Type B pancreatic cell (in vitro differentiated cells): Measurements from ENCODE around the gene FOXN4. TPM values are rescaled to one million over a fixed set of nuclear protein-coding genes. Genes with fewer than 3 reads are reported as not detected.

Experiments used
- DNase-seq: peaks from one replicate; pipeline ENCODE4 v3.0.0; 2021; ENCODE audit warnings: mixed read lengths; ENCODE audit not compliant: unreplicated experiment; ENCODE audit errors: extremely low spot score
- H3K27ac Mint-ChIP-seq: 2 replicates; pipeline ENCODE4 v1.8.0; 2021; ENCODE audit warnings: mild to moderate bottlenecking, mixed read lengths
- H3K27me3 Mint-ChIP-seq: 2 replicates; pipeline ENCODE4 v1.8.0; 2021; ENCODE audit warnings: mixed read lengths
- H3K36me3 Mint-ChIP-seq: 2 replicates; pipeline ENCODE4 v1.8.0; 2021; ENCODE audit warnings: mixed read lengths
- H3K4me1 Mint-ChIP-seq: one replicate; pipeline ENCODE4 v1.8.0; 2021; ENCODE audit warnings: mixed read lengths; ENCODE audit not compliant: unreplicated experiment
- H3K4me3 Mint-ChIP-seq: 2 replicates; pipeline ENCODE4 v1.8.0; 2021; ENCODE audit warnings: mild to moderate bottlenecking, mixed read lengths
- H3K9me3 Mint-ChIP-seq: 2 replicates; pipeline ENCODE4 v1.8.0; 2021; ENCODE audit warnings: mixed read lengths
- total RNA-seq: library from RNA; stranded (reverse); gene quantifications from 2 replicates; pipeline ENCODE4 v1.2.1, GENCODE V29; 2021; ENCODE audit warnings: low replicate concordance
- TF ChIP-seq, protein P1 (sequence below): fragments of 200-600 bp; sonication (generic); conservative IDR thresholded peaks from 2 replicates; pipeline ENCODE4 v1.5.0; 2021; ENCODE audit warnings: antibody characterized with exemption, mild to moderate bottlenecking

The FOXN4 gene
- total RNA-seq, 1 donor from 2014 or later, result 2.6 TPM

DNA sequence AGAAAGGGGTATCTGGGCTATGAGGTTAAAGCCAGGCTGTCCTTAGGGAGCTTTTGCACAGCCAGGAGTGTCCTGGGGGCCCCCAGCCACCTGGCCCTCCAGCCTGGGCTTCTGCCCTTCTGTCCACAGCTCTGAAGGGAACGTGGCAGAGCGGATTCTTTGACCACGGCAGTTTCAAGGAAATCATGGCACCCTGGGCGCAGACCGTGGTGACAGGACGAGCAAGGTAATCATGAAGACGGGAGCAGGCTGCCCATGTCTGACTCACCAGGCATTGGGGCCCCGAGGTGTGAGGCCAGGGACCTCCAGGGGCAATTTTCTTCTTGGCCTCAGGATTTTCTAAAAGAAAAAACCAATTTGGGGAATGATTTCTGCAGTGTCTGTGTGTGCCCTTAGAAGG lies 53.1 kb downstream of the FOXN4 start:
- peaks cover 14% of the 10 kb centered on the region for H3K36me3 Mint-ChIP-seq
- no peak overlapping the region for H3K27ac Mint-ChIP-seq
- H3K4me3 Mint-ChIP-seq, result no peak overlapping the region
- TF ChIP-seq, protein P1, sequence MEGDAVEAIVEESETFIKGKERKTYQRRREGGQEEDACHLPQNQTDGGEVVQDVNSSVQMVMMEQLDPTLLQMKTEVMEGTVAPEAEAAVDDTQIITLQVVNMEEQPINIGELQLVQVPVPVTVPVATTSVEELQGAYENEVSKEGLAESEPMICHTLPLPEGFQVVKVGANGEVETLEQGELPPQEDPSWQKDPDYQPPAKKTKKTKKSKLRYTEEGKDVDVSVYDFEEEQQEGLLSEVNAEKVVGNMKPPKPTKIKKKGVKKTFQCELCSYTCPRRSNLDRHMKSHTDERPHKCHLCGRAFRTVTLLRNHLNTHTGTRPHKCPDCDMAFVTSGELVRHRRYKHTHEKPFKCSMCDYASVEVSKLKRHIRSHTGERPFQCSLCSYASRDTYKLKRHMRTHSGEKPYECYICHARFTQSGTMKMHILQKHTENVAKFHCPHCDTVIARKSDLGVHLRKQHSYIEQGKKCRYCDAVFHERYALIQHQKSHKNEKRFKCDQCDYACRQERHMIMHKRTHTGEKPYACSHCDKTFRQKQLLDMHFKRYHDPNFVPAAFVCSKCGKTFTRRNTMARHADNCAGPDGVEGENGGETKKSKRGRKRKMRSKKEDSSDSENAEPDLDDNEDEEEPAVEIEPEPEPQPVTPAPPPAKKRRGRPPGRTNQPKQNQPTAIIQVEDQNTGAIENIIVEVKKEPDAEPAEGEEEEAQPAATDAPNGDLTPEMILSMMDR, result no peak
- H3K27me3 Mint-ChIP-seq, result no peaks in the 10 kb centered on the region
- no peak for DNase-seq
- no peaks in the 10 kb centered on the region for H3K9me3 Mint-ChIP-seq
- H3K4me1 Mint-ChIP-seq, result no peaks in the 10 kb centered on the region

DNA sequence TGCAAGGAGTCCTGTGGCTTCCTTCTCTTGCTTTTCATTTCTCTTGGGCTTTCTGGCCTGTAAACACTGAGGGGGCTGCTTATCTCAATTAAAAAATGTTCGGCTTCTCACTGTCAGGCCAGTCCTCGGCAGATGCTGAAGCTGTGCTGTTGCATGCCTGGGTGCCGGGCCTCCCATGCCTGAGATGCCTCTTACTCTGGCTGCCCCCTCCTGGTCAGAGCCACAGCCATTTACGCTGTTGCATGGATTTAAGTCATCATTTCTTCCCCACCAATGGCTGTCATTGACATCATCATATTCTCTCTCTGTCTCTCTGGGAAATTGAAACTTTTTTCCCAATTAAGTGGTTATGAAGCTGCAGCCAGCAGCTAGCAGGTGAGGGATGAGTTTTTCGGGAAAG lies 53.7 kb downstream of the FOXN4 start:
- Mint-ChIP-seq H3K4me3 (no peak overlapping the region), H3K4me1 (no peaks in the 10 kb centered on the region), H3K36me3 (peaks cover 17% of the 10 kb centered on the region), H3K9me3 (no peaks in the 10 kb centered on the region), H3K27ac (no peak overlapping the region), H3K27me3 (no peaks in the 10 kb centered on the region)
- no peak for DNase-seq
- TF ChIP-seq, protein P1, result no peak

DNA sequence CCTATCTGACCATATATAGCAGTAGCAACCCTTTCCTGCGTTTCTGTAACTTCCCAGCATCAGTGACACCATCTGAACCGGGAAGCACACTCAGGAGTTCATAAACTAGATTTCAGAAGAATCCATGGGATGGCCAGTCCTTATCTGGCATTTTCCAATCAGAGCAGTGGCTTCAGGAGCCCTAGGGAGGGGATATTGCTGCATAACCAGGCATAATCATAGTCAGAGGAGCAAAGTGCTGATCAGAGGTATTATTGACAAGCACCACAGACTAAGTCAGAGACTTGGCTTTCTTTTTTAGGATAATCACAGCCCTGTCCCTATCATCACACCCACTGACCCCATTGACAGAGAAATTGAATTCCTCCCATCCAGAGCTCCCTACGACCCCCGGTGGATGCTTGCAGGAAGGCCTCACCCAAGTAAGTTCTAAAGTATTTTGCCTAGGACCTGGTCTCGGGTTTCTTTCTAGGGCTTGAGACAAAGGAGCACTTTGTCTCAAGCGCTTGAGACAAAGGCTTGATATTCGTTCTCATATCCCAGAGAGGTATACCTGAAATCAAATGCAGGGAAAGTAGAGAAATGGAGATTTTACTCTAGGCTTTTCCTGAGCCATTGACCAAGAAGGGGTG lies 55.1 kb downstream of the FOXN4 start:
- H3K4me3 Mint-ChIP-seq, result no peak overlapping the region
- no peaks in the 10 kb centered on the region for H3K27me3 Mint-ChIP-seq
- no peaks in the 10 kb centered on the region for H3K4me1 Mint-ChIP-seq
- DNase-seq, result no peak
- no peak overlapping the region for H3K27ac Mint-ChIP-seq
- peaks cover 22% of the 10 kb centered on the region for H3K36me3 Mint-ChIP-seq
- TF ChIP-seq, protein P1, result no peak
- H3K9me3 Mint-ChIP-seq, result no peaks in the 10 kb centered on the region

DNA sequence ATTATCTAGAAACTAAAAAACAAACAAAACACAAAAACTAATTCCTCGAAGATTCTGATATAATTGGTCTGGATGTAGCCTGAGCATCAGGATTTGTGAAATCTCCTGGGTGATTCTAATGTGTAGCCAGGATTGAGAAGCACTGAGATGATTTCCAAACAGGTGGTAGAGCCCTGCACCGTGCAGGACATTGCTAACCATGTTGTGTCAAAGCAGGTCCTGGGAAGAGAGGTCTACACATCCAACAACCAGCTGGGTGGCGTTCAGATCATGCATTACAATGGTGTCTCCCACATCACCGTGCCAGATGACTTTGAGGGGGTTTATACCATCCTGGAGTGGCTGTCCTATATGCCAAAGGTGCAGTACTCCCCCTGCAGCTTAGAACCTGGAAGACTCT lies 56.3 kb downstream of the FOXN4 start:
- Mint-ChIP-seq H3K4me1 (no peaks in the 10 kb centered on the region), H3K9me3 (no peaks in the 10 kb centered on the region), H3K36me3 (peaks cover 25% of the 10 kb centered on the region), H3K27me3 (no peaks in the 10 kb centered on the region), H3K27ac (no peak overlapping the region), H3K4me3 (no peak overlapping the region)
- TF ChIP-seq, protein P1, result no peak
- no peak for DNase-seq

DNA sequence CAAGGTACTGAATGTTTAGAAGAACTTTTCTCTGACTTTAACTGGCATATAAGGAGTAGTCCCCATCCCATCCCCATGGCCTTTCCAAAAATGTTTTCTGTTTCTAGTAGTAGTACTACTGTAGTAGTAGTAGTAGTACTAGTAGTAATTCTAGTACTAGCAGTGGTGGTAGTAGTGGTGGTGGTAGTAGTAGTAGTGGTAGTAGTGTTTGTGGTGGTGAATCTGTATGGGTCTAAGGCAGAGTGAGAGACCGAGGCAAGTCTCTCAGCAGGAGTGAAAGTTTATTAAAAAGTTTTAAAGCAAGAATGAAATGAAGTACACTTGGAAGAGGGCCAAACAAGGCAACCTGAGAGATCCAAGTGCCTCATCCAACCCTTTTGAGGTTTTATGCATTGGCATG lies 58.6 kb downstream of the FOXN4 start:
- H3K27me3 Mint-ChIP-seq, result no peaks in the 10 kb centered on the region
- peaks cover 27% of the 10 kb centered on the region for H3K36me3 Mint-ChIP-seq
- H3K9me3 Mint-ChIP-seq, result no peaks in the 10 kb centered on the region
- DNase-seq, result no peak
- H3K27ac Mint-ChIP-seq, result no peak overlapping the region
- no peak overlapping the region for H3K4me3 Mint-ChIP-seq
- H3K4me1 Mint-ChIP-seq, result no peaks in the 10 kb centered on the region
- TF ChIP-seq, protein P1, result no peak
